Measurements from ENCODE around the gene CALN1. TPM values are rescaled to one million over a fixed set of nuclear protein-coding genes. Genes with fewer than 3 reads are reported as not detected.
"Not testable (repeated sequence)": the region's sequence is repeated elsewhere in the genome, so short reads cannot be mapped to it uniquely, and the experiment has no call there.

CALN1 gene
- total and polyA plus RNA-seq, 2 donors, result 0.13 to 0.42 TPM

GRCh38 chr7:71828361-71828760 lies 583.8 kb downstream of the CALN1 start:
- WGBS, result 87% methylated on average over 2 of the region's 2 CpGs
- Histone ChIP-seq H3K4me3 (ENCODE audit: low read depth, low read length) (no peak overlapping the region), H3K36me3 (ENCODE audit: insufficient read depth) (no peaks in the 10 kb centered on the region), H3K4me1 (ENCODE audit: insufficient read depth) (no peaks in the 10 kb centered on the region), H3K27ac (ENCODE audit: low read depth) (no peak overlapping the region)
- no peak for DNase-seq (ENCODE audit: extremely low spot score)

- Histone ChIP-seq H3K4me3 (ENCODE audit: low read depth, low read length) (no peak overlapping the region), H3K4me1 (ENCODE audit: insufficient read depth) (no peaks in the 10 kb centered on the region), H3K27ac (ENCODE audit: low read depth) (no peak overlapping the region), H3K36me3 (ENCODE audit: insufficient read depth) (no peaks in the 10 kb centered on the region)
- DNase-seq (ENCODE audit: extremely low spot score), result no peak
- WGBS, result 70% methylated on average over 3 of the region's 3 CpGs
Measured at GRCh38 chr7:71826141-71826540, 586.0 kb downstream of the CALN1 start.

- WGBS, result 73% methylated on average over 9 of the region's 9 CpGs
- DNase-seq (ENCODE audit: extremely low spot score), result no peak
- Histone ChIP-seq H3K4me3 (ENCODE audit: low read depth, low read length) (no peak overlapping the region), H3K27ac (ENCODE audit: low read depth) (no peak overlapping the region), H3K36me3 (ENCODE audit: insufficient read depth) (no peaks in the 10 kb centered on the region), H3K4me1 (ENCODE audit: insufficient read depth) (no peaks in the 10 kb centered on the region)
Measured at GRCh38 chr7:71824006-71824760, 588.0 kb downstream of the CALN1 start.

- not testable (repeated sequence) for DNase-seq (ENCODE audit: extremely low spot score); H3K27ac ChIP-seq (ENCODE audit: low read depth); H3K4me1 ChIP-seq (ENCODE audit: insufficient read depth); H3K4me3 ChIP-seq (ENCODE audit: low read depth, low read length); H3K36me3 ChIP-seq (ENCODE audit: insufficient read depth)
- WGBS, result 93% methylated on average over 8 of the region's 8 CpGs
Measured at GRCh38 chr7:71822406-71822805, 589.7 kb downstream of the CALN1 start.

- WGBS, result 91% methylated on average over 1 of the region's 1 CpG
- H3K4me1 ChIP-seq (ENCODE audit: insufficient read depth), result no peaks in the 10 kb centered on the region
- H3K36me3 ChIP-seq (ENCODE audit: insufficient read depth), result no peaks in the 10 kb centered on the region
- no peak overlapping the region for H3K27ac ChIP-seq (ENCODE audit: low read depth)
- DNase-seq (ENCODE audit: extremely low spot score), result no peak
- H3K4me3 ChIP-seq (ENCODE audit: low read depth, low read length), result no peak overlapping the region
Measured at GRCh38 chr7:71817916-71818315, 594.2 kb downstream of the CALN1 start.

GRCh38 chr7:71808115-71808514 lies 604.0 kb downstream of the CALN1 start:
- DNase-seq (ENCODE audit: extremely low spot score), result no peak
- Histone ChIP-seq H3K27ac (ENCODE audit: low read depth) (no peak overlapping the region), H3K4me3 (ENCODE audit: low read depth, low read length) (no peak overlapping the region), H3K4me1 (ENCODE audit: insufficient read depth) (no peaks in the 10 kb centered on the region), H3K36me3 (ENCODE audit: insufficient read depth) (no peaks in the 10 kb centered on the region)
- WGBS, result 55% methylated on average over 1 of the region's 1 CpG

- 87% methylated on average over 3 of the region's 3 CpGs for WGBS
- DNase-seq (ENCODE audit: extremely low spot score), result no peak
- no peaks in the 10 kb centered on the region for H3K4me1 ChIP-seq (ENCODE audit: insufficient read depth)
- no peak overlapping the region for H3K4me3 ChIP-seq (ENCODE audit: low read depth, low read length)
- no peaks in the 10 kb centered on the region for H3K36me3 ChIP-seq (ENCODE audit: insufficient read depth)
- no peak overlapping the region for H3K27ac ChIP-seq (ENCODE audit: low read depth)
Measured at GRCh38 chr7:71804256-71804655, 607.9 kb downstream of the CALN1 start.

- no peak overlapping the region for H3K4me3 ChIP-seq (ENCODE audit: low read depth, low read length)
- H3K4me1 ChIP-seq (ENCODE audit: insufficient read depth), result no peaks in the 10 kb centered on the region
- no peak overlapping the region for H3K27ac ChIP-seq (ENCODE audit: low read depth)
- DNase-seq (ENCODE audit: extremely low spot score), result no peak
- H3K36me3 ChIP-seq (ENCODE audit: insufficient read depth), result no peaks in the 10 kb centered on the region
- WGBS, result 78% methylated on average over 4 of the region's 4 CpGs
Measured at GRCh38 chr7:71801976-71802375, 610.2 kb downstream of the CALN1 start.

- Histone ChIP-seq H3K4me3 (ENCODE audit: low read depth, low read length) (no peak overlapping the region), H3K4me1 (ENCODE audit: insufficient read depth) (no peaks in the 10 kb centered on the region), H3K36me3 (ENCODE audit: insufficient read depth) (no peaks in the 10 kb centered on the region), H3K27ac (ENCODE audit: low read depth) (no peak overlapping the region)
- 89% methylated on average over 11 of the region's 11 CpGs for WGBS
- DNase-seq (ENCODE audit: extremely low spot score), result no peak
Measured at GRCh38 chr7:71800321-71800720, 611.8 kb downstream of the CALN1 start.

- Histone ChIP-seq H3K36me3 (ENCODE audit: insufficient read depth) (no peaks in the 10 kb centered on the region), H3K4me3 (ENCODE audit: low read depth, low read length) (no peak overlapping the region), H3K27ac (ENCODE audit: low read depth) (no peak overlapping the region), H3K4me1 (ENCODE audit: insufficient read depth) (no peaks in the 10 kb centered on the region)
- 85% methylated on average over 10 of the region's 10 CpGs for WGBS
- DNase-seq (ENCODE audit: extremely low spot score), result no peak
Measured at GRCh38 chr7:71795410-71795809, 616.7 kb downstream of the CALN1 start.

GRCh38 chr7:71793251-71793650 lies 618.9 kb downstream of the CALN1 start:
- H3K36me3 ChIP-seq (ENCODE audit: insufficient read depth), result no peaks in the 10 kb centered on the region
- 90% methylated on average over 5 of the region's 5 CpGs for WGBS

GRCh38 chr7:71787513-71787912 lies 624.6 kb downstream of the CALN1 start:
- Histone ChIP-seq H3K4me1 (ENCODE audit: insufficient read depth) (no peaks in the 10 kb centered on the region), H3K27ac (ENCODE audit: low read depth) (no peak overlapping the region), H3K4me3 (ENCODE audit: low read depth, low read length) (no peak overlapping the region), H3K36me3 (ENCODE audit: insufficient read depth) (no peaks in the 10 kb centered on the region)
- no peak for DNase-seq (ENCODE audit: extremely low spot score)
- 96% methylated on average over 15 of the region's 15 CpGs for WGBS

More at GRCh38 chr7:71793251-71793650, 618.9 kb downstream of the CALN1 start:
- Histone ChIP-seq H3K27ac (ENCODE audit: low read depth) (no peak overlapping the region), H3K4me3 (ENCODE audit: low read depth, low read length) (no peak overlapping the region), H3K4me1 (ENCODE audit: insufficient read depth) (no peaks in the 10 kb centered on the region)
- no peak for DNase-seq (ENCODE audit: extremely low spot score)

GRCh38 chr7:71785216-71785615 lies 626.9 kb downstream of the CALN1 start:
- Histone ChIP-seq H3K4me3 (ENCODE audit: low read depth, low read length) (no peak overlapping the region), H3K27ac (ENCODE audit: low read depth) (no peak overlapping the region), H3K4me1 (ENCODE audit: insufficient read depth) (no peaks in the 10 kb centered on the region), H3K36me3 (ENCODE audit: insufficient read depth) (no peaks in the 10 kb centered on the region)
- DNase-seq (ENCODE audit: extremely low spot score), result no peak
- 83% methylated on average over 5 of the region's 5 CpGs for WGBS

GRCh38 chr7:71784781-71785180 lies 627.4 kb downstream of the CALN1 start:
- Histone ChIP-seq H3K36me3 (ENCODE audit: insufficient read depth) (no peaks in the 10 kb centered on the region), H3K27ac (ENCODE audit: low read depth) (no peak overlapping the region), H3K4me1 (ENCODE audit: insufficient read depth) (no peaks in the 10 kb centered on the region), H3K4me3 (ENCODE audit: low read depth, low read length) (no peak overlapping the region)
- DNase-seq (ENCODE audit: extremely low spot score), result no peak
- WGBS, result 92% methylated on average over 6 of the region's 6 CpGs
